Measurements from ENCODE around the gene SERPINB6. TPM values are rescaled to one million over a fixed set of nuclear protein-coding genes. Genes with fewer than 3 reads are reported as not detected.
"Not testable (repeated sequence)": the region's sequence is repeated elsewhere in the genome, so short reads cannot be mapped to it uniquely, and the experiment has no call there.

Gene SERPINB6
- polyA plus RNA-seq, 1 of the 3 experiments (the other 2 are of a cell fraction): 102 TPM

- Histone ChIP-seq H3K9me2 (no peaks in the 10 kb centered on the region), H3K27me3 (ENCODE audit: insufficient read depth) (no peaks in the 10 kb centered on the region), H3K4me2 (no peak overlapping the region), H3K9me3 (no peaks in the 10 kb centered on the region), H3K79me2 (ENCODE audit: insufficient read depth) (no peaks in the 10 kb centered on the region), H3K4me3 (ENCODE audit: low read depth in 2 of 2, low read length in 1 of 2) (no peak overlapping the region), H3K9ac (no peak overlapping the region), H3K36me3 (replicated peaks in 1 of 2; ENCODE audit: control insufficient read depth in 1 of 2, insufficient read depth in 2 of 2, low read length in 1 of 2) (no peaks in the 10 kb centered on the region), H3K27ac (ENCODE audit: low read depth in 2 of 2, low read length in 1 of 2) (no peak overlapping the region), H3F3A (replicated peaks; ENCODE audit: insufficient read depth) (no peaks in the 10 kb centered on the region), H4K20me1 (ENCODE audit: insufficient read depth) (no peaks in the 10 kb centered on the region), H3K4me1 (ENCODE audit: control insufficient read depth in 1 of 2, insufficient read depth in 2 of 2, low read depth in 1 of 2, low read length in 1 of 2) (peaks cover 0 to 4% of the 10 kb centered on the region in 2 experiments; a peak in 1 of 4 replicates), H2AFZ (ENCODE audit: low read depth) (no peak overlapping the region)
- ChIA-PET CTCF (interaction anchor here (0.6 to 11.4 kb wide), 12 partner anchors 10 to 196 kb away, joined by 3 to 261 read pairs (median 6); partner anchors contain the start of gene SERPINB1), POLR2A (no interaction called here)
- WGBS (ENCODE audit: low lambda C conversion rate): 86% methylated on average over 1 of the region's 1 CpG
- TF ChIP-seq EZH2phosphoT487 (IDR thresholded peaks at IDR 0.05; ENCODE audit: borderline replicate concordance, low read depth) (no peak), CTCF (IDR thresholded peaks at IDR 0.05) (no peak), GABPA (IDR thresholded peaks at IDR 0.05; ENCODE audit: low read depth) (no peak), YY1 (IDR thresholded peaks at IDR 0.05; ENCODE audit: low read depth) (no peak), SIN3A (IDR thresholded peaks at IDR 0.05; ENCODE audit: borderline replicate concordance, low read depth, low read length) (no peak), FOXM1 (IDR thresholded peaks at IDR 0.05; ENCODE audit: low read depth) (no peak), ELF1 (IDR thresholded peaks at IDR 0.05) (no peak), JUND (IDR thresholded peaks at IDR 0.05) (no peak), RXRA (IDR thresholded peaks at IDR 0.05; ENCODE audit: borderline replicate concordance, low read depth) (no peak), CHD2 (IDR thresholded peaks at IDR 0.05; ENCODE audit: low read length, partially characterized antibody) (no peak), RCOR1 (IDR thresholded peaks at IDR 0.05; ENCODE audit: low read length) (no peak), RAD21 (IDR thresholded peaks at IDR 0.05; ENCODE audit: low read length) (no peak)
- DNase-seq: no peak
Observed at GRCh38 chr6:2934057-2934456, 37.3 kb downstream of the SERPINB6 start.

GRCh38 chr6:2932911-2933310, 38.5 kb downstream of the SERPINB6 start:
- H3K9me2 ChIP-seq; POLR2A ChIA-PET; H3K27ac ChIP-seq (ENCODE audit: low read depth in 2 of 2, low read length in 1 of 2); H3K9me3 ChIP-seq; H3K79me2 ChIP-seq (ENCODE audit: insufficient read depth); H3K27me3 ChIP-seq (ENCODE audit: insufficient read depth); H3K36me3 ChIP-seq (replicated peaks in 1 of 2; ENCODE audit: control insufficient read depth in 1 of 2, insufficient read depth in 2 of 2, low read length in 1 of 2); H3K4me1 ChIP-seq (ENCODE audit: control insufficient read depth in 1 of 2, insufficient read depth in 2 of 2, low read depth in 1 of 2, low read length in 1 of 2); H3K9ac ChIP-seq; H3F3A ChIP-seq (replicated peaks; ENCODE audit: insufficient read depth); H3K4me2 ChIP-seq; H4K20me1 ChIP-seq (ENCODE audit: insufficient read depth); H2AFZ ChIP-seq (ENCODE audit: low read depth); DNase-seq; H3K4me3 ChIP-seq (ENCODE audit: low read depth in 2 of 2, low read length in 1 of 2): not testable (repeated sequence)
- CTCF ChIA-PET: interaction anchor here (0.6 to 11.4 kb wide), 40 partner anchors 10 to 195 kb away, joined by 3 to 261 read pairs (median 6); partner anchors contain the start of genes SERPINB1, SERPINB6 and WRNIP1
- WGBS (ENCODE audit: low lambda C conversion rate): 90% methylated on average over 11 of the region's 11 CpGs

All from SK-N-SH (cell line).